Tibial nerve (tissue), 4 donors: ENCODE measurements around the gene SIAH2. TPM values are rescaled to one million over a fixed set of nuclear protein-coding genes. Genes with fewer than 3 reads are reported as not detected.
A peak's percentile ranks its signal among the peaks of the same experiment; 100 is the strongest.

Experiments
- DNase-seq, 2 donors: peaks; one replicate each; pipeline ENCODE4 v3.0.0-alpha.2; 2019; ENCODE audit warnings: low spot score in 2 of 2
- H3K27ac ChIP-seq, 4 donors: fragments of 200-600 bp; sonication (generic) in 3 of 4; one replicate each; pipeline ENCODE4 v1.5.1; 2017 to 2019; ENCODE audit warnings: mild to moderate bottlenecking in 1 of 4
- H3K27me3 ChIP-seq, 2 donors: fragments of 200-600 bp; sonication (generic) in 1 of 2; one replicate each; pipeline versions ENCODE4 v1.5.1 to v1.6.0; 2017 to 2019
- H3K36me3 ChIP-seq, 3 donors: fragments of 200-600 bp; sonication (generic); one replicate each; pipeline ENCODE4 v1.5.1; 2018 to 2019
- H3K4me1 ChIP-seq, 4 donors: fragments of 200-600 bp; sonication (generic) in 3 of 4; one replicate each; pipeline ENCODE4 v1.5.1; 2017 to 2019
- H3K4me3 ChIP-seq, 4 donors: fragments of 200-600 bp; sonication (generic) in 3 of 4; one replicate each; pipeline ENCODE4 v1.5.1; 2017 to 2019; ENCODE audit warnings: mild to moderate bottlenecking in 1 of 4, moderate library complexity in 1 of 4
- H3K9me3 ChIP-seq, 4 donors: fragments of 200-600 bp; sonication (generic) in 3 of 4; one replicate each; pipeline ENCODE4 v1.5.1; 2017 to 2019
- CTCF ChIP-seq, 5 experiments: fragments of 200-600 bp in 3 of 5; fragments of 450-650 bp in 2 of 5; sonication (generic) in 3 of 5; IDR thresholded peaks; one replicate each; pipeline ENCODE4 v1.5.1; 2016 to 2019; ENCODE audit warnings: antibody characterized with exemption in 5 of 5, mild to moderate bottlenecking in 3 of 5, moderate library complexity in 2 of 5
- EP300 ChIP-seq, 2 donors: sonication (generic); formaldehyde crosslinking; IDR thresholded peaks; one replicate each; pipeline ENCODE4 v1.6.1; 2017; ENCODE audit warnings: antibody characterized with exemption in 2 of 2, mild to moderate bottlenecking in 1 of 2
- POLR2A ChIP-seq, 2 donors: fragments of 450-650 bp; IDR thresholded peaks; one replicate each; pipeline ENCODE4 v1.6.1; 2017; ENCODE audit warnings: antibody characterized with exemption in 2 of 2, mild to moderate bottlenecking in 2 of 2, moderate library complexity in 2 of 2
- WGBS, 2 donors: methylation state at CpG; one replicate each; pipeline ENCODE4 v1.1.5; 2018; 5-methylcytosine and 5-hydroxymethylcytosine counted together
- total RNA-seq, 4 donors: library from RNA; depleted of rRNA; stranded (reverse); fragments of >200 nt; gene quantifications; one replicate each; pipeline ENCODE4 v1.1.0, GENCODE V29; 2016

The SIAH2 gene
- total RNA-seq, 4 donors from 2014 or later: 60.5 to 73.7 (median 62.7) TPM

GRCh38 chr3:150793641-150794040 lies 30.7 kb upstream of the SIAH2 start:
- WGBS, 2 donors: 61 to 65% methylated on average over 4 of the region's 4 CpGs
- peaks cover 0 to 11% (median 0%) of the 10 kb centered on the region in 4 donors for H3K4me1 ChIP-seq
- no peak overlapping the region for H3K4me3 ChIP-seq
- H3K27me3 ChIP-seq: no peaks in the 10 kb centered on the region
- no peak overlapping the region for H3K27ac ChIP-seq
- no peak for DNase-seq
- peaks cover 0 to 7% (median 0%) of the 10 kb centered on the region in 4 donors for H3K9me3 ChIP-seq
- no peaks in the 10 kb centered on the region for H3K36me3 ChIP-seq
- TF ChIP-seq CTCF (IDR thresholded peaks at IDR 0.05): no peak
- TF ChIP-seq EP300 (IDR thresholded peaks at IDR 0.05): no peak
- no peak for TF ChIP-seq POLR2A (IDR thresholded peaks at IDR 0.05)

GRCh38 chr3:150790629-150791028 lies 27.7 kb upstream of the SIAH2 start:
- TF ChIP-seq POLR2A (IDR thresholded peaks at IDR 0.05) (no peak), EP300 (IDR thresholded peaks at IDR 0.05) (no peak), CTCF (IDR thresholded peaks at IDR 0.05) (no peak)
- Histone ChIP-seq H3K9me3 (peaks cover 0 to 7% (median 0%) of the 10 kb centered on the region in 4 donors), H3K4me1 (peaks cover 0 to 5% (median 0%) of the 10 kb centered on the region in 4 donors), H3K27me3 (no peaks in the 10 kb centered on the region), H3K36me3 (no peaks in the 10 kb centered on the region), H3K4me3 (no peak overlapping the region), H3K27ac (no peak overlapping the region)
- no peak for DNase-seq

GRCh38 chr3:150789451-150789850 lies 26.5 kb upstream of the SIAH2 start:
- 72 to 77% methylated on average over 4 of the region's 4 CpGs for WGBS, 2 donors
- no peak for DNase-seq
- Histone ChIP-seq H3K36me3 (no peaks in the 10 kb centered on the region), H3K9me3 (peaks cover 0 to 7% (median 0%) of the 10 kb centered on the region in 4 donors), H3K27ac (no peak overlapping the region), H3K4me3 (no peak overlapping the region), H3K27me3 (no peaks in the 10 kb centered on the region), H3K4me1 (peaks cover 0 to 5% (median 0%) of the 10 kb centered on the region in 4 donors)
- no peak for TF ChIP-seq POLR2A (IDR thresholded peaks at IDR 0.05)

- peak; percentile 82 to 91 for DNase-seq
- WGBS, 2 donors: 2 to 4% methylated on average over 10 of the region's 10 CpGs
Observed at GRCh38 chr3:150787741-150788370, 24.9 kb upstream of the SIAH2 start.

GRCh38 chr3:150786791-150787190 lies 23.8 kb upstream of the SIAH2 start:
- Histone ChIP-seq H3K27me3 (no peaks in the 10 kb centered on the region), H3K4me3 (no peak overlapping the region), H3K27ac (no peak overlapping the region), H3K9me3 (peaks cover 0 to 7% (median 0%) of the 10 kb centered on the region in 4 donors), H3K4me1 (peaks cover 0 to 5% (median 0%) of the 10 kb centered on the region in 4 donors), H3K36me3 (no peaks in the 10 kb centered on the region)
- TF ChIP-seq CTCF (IDR thresholded peaks at IDR 0.05) (no peak), EP300 (IDR thresholded peaks at IDR 0.05) (no peak), POLR2A (IDR thresholded peaks at IDR 0.05) (no peak)
- no peak for DNase-seq

More at GRCh38 chr3:150787741-150788370, 24.9 kb upstream of the SIAH2 start:
- TF ChIP-seq CTCF (IDR thresholded peaks at IDR 0.05): peak; percentile 84 to 94 (median 87)
- no peak for TF ChIP-seq EP300 (IDR thresholded peaks at IDR 0.05)
- Histone ChIP-seq H3K4me3 (no peak overlapping the region), H3K27me3 (no peaks in the 10 kb centered on the region), H3K27ac (no peak overlapping the region), H3K9me3 (peaks cover 0 to 7% (median 0%) of the 10 kb centered on the region in 4 donors), H3K4me1 (peaks cover 0 to 5% (median 0%) of the 10 kb centered on the region in 4 donors), H3K36me3 (no peaks in the 10 kb centered on the region)
